Measurements from ENCODE around the gene TPM2. TPM values are rescaled to one million over a fixed set of nuclear protein-coding genes. Genes with fewer than 3 reads are reported as not detected.
A peak's percentile ranks its signal among the peaks of the same experiment; 100 is the strongest.

Gene TPM2
- total and polyA plus RNA-seq, 10 of the 15 experiments (the other 5 are each of a cell fraction or from before 2014, with no cell fraction given) = 0.11 to 9.3 (median 1.1) TPM

DNA sequence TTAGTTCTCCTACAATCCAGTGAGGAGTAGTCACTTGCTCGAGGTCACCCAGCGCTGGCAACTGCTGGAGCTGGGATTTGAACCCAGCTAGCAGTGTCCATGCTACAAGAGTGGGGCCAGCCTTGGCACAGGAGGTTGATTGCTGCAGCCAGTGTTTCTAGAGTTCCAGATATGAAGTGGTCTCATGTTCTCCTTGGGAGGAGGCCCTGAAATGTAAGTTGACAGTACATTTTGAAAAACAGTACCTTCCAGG, 30.8 kb downstream of the TPM2 start:
- no peaks in the 10 kb centered on the region for H3K9me3 ChIP-seq (replicated peaks; ENCODE audit: control insufficient read depth, insufficient read depth, low read length)
- H3K79me2 ChIP-seq (ENCODE audit: control insufficient read depth, insufficient read depth, low read length) = peaks cover 30% of the 10 kb centered on the region
- ChIA-PET CTCF (interaction anchor here (0.5 to 13.5 kb wide), 16 partner anchors 11 to 224 kb away, joined by 3 to 227 read pairs (median 6); partner anchors contain the start of genes CREB3, GBA2, RGP1 and TLN1), POLR2A (interaction anchor here (0.9 to 10.9 kb wide), 9 partner anchors 10 to 119 kb away, joined by 3 to 163 read pairs (median 7); partner anchors contain the start of genes CD72, CREB3, SIT1 and TESK1), SMC1A (ENCODE audit: uncharacterized antibody, unreplicated experiment) (interaction anchor here (0.8 to 12.5 kb wide), 9 partner anchors 12 to 224 kb away, joined by 3 to 145 read pairs (median 3); partner anchors contain the start of genes CREB3, SIT1 and TLN1), RAD21 (ENCODE audit: unreplicated experiment) (interaction anchor here (0.8 to 5.2 kb wide), 11 partner anchors 11 to 543 kb away, joined by 3 to 60 read pairs (median 6); partner anchors contain the start of genes ATOSB, CREB3, TESK1 and TLN1)
- TF ChIP-seq EP300 (IDR thresholded peaks at IDR 0.05; ENCODE audit: borderline replicate concordance in 1 of 2, control insufficient read depth in 1 of 2, low read depth in 2 of 2, low read length in 2 of 2) = no peak
- no peak for TF ChIP-seq NFXL1 (IDR thresholded peaks at IDR 0.05; ENCODE audit: borderline replicate concordance)
- no peak for TF ChIP-seq MXI1 (IDR thresholded peaks at IDR 0.05; ENCODE audit: low read depth, low read length)
- TF ChIP-seq LARP7 (IDR thresholded peaks at IDR 0.05) = no peak
- no peak for TF ChIP-seq ZBTB4 (CRISPR knock-in tag; IDR thresholded peaks at IDR 0.05)
- TF ChIP-seq HDGF (IDR thresholded peaks at IDR 0.05) = no peak
- TF ChIP-seq SMAD1 (IDR thresholded peaks at IDR 0.05; ENCODE audit: low read depth, partially characterized antibody) = no peak
- TF ChIP-seq POLR2AphosphoS5 (IDR thresholded peaks at IDR 0.05; ENCODE audit: low read length) = no peak
- TF ChIP-seq FOXK2 (IDR thresholded peaks at IDR 0.05) = no peak
- TF ChIP-seq ZBTB40 (IDR thresholded peaks at IDR 0.05; ENCODE audit: borderline replicate concordance) = no peak
- H3K27ac ChIP-seq (ENCODE audit: control insufficient read depth, insufficient read depth) = peak overlapping the region; percentile 90
- H3K4me1 ChIP-seq (ENCODE audit: control insufficient read depth, insufficient read depth, low read length) = peaks cover 32% of the 10 kb centered on the region
- no peak for DNase-seq (ENCODE audit: low read depth, low spot score)
- peak overlapping the region; percentile 78 for H3K9ac ChIP-seq (ENCODE audit: control insufficient read depth, insufficient read depth, low read length)
- H2AFZ ChIP-seq (ENCODE audit: control insufficient read depth, low read depth, low read length) = peak overlapping the region; percentile 64; the same call in 1 of the 2 replicates
- H3K36me3 ChIP-seq (ENCODE audit: control insufficient read depth in 2 of 2, insufficient read depth in 2 of 2, low read length in 1 of 2) = peaks cover 6 to 9% of the 10 kb centered on the region in 2 experiments; a peak in 3 of 4 replicates
- peak overlapping the region; percentile 85 for H3K4me3 ChIP-seq
- no peaks in the 10 kb centered on the region for H3K27me3 ChIP-seq (replicated peaks in 1 of 2; ENCODE audit: control insufficient read depth in 2 of 2, insufficient read depth in 2 of 2, low read length in 1 of 2)
- BruUV-seq (replicated peaks) = no TSS peak
- peak overlapping the region; percentile 95 for H3K4me2 ChIP-seq (ENCODE audit: control insufficient read depth, insufficient read depth)
- 0% methylated on average over 2 of the region's 2 CpGs for WGBS (ENCODE audit: insufficient coverage, insufficient replicate concordance, low lambda C conversion rate, missing lambda C conversion rate)
- intact Hi-C loops (cut with micrococcal nuclease; ENCODE audit: unreplicated experiment) = loop anchor here (1.0 to 10.0 kb wide), 3 partner anchors 55 to 166 kb away; partner anchors contain the start of genes FAM221B and TMEM8B
- H4K20me1 ChIP-seq (ENCODE audit: control insufficient read depth, insufficient read depth) = no peaks in the 10 kb centered on the region
- FAIRE-seq = no peak
- peak; percentile 4 for ATAC-seq
- in situ Hi-C loops (cut with MboI) = no loop called here
